Liver (tissue), 9 donors: ENCODE results near the gene SORCS2. TPM values are rescaled to one million over a fixed set of nuclear protein-coding genes. Genes with fewer than 3 reads are reported as not detected.
A peak's percentile ranks its signal among the peaks of the same experiment; 100 is the strongest.

ENCODE experiments used
- DNase-seq: peaks from one replicate; pipeline ENCODE4 v3.0.0-alpha.2; 2017; ENCODE audit warnings: low spot score
- H3K27ac ChIP-seq, 2 donors: one replicate each; pipeline ENCODE4 v1.7.0; 2013; ENCODE audit warnings: inconsistent platforms in 2 of 2, low read length in 2 of 2, control low read depth in 1 of 2, low read depth in 1 of 2, mild to moderate bottlenecking in 1 of 2
- H3K27me3 ChIP-seq, 4 donors: one replicate each; pipeline versions ENCODE4 v1.6.1 to v1.7.0; 2013; ENCODE audit warnings: low read length in 3 of 4, inconsistent platforms in 1 of 4, mild to moderate bottlenecking in 1 of 4, moderate library complexity in 1 of 4; ENCODE audit not compliant: control insufficient read depth in 4 of 4, insufficient read depth in 4 of 4
- H3K36me3 ChIP-seq, 4 donors: one replicate each; pipeline versions ENCODE4 v1.6.1 to v1.7.0; 2013; ENCODE audit warnings: low read length in 3 of 4, mild to moderate bottlenecking in 3 of 4, low read depth in 1 of 4, moderate library complexity in 1 of 4; ENCODE audit not compliant: control insufficient read depth in 4 of 4, insufficient read depth in 3 of 4
- H3K4me1 ChIP-seq, 4 donors: one replicate each; pipeline versions ENCODE4 v1.6.1 to v1.7.0; 2013; ENCODE audit warnings: low read length in 3 of 4, mild to moderate bottlenecking in 3 of 4, moderate library complexity in 1 of 4; ENCODE audit not compliant: control insufficient read depth in 4 of 4, insufficient read depth in 4 of 4
- H3K4me3 ChIP-seq, 3 donors: one replicate each; pipeline versions ENCODE4 v1.6.1 to v1.7.0; 2013; ENCODE audit warnings: low read length in 3 of 3, control low read depth in 1 of 3, low read depth in 1 of 3, mild to moderate bottlenecking in 1 of 3
- H3K9ac ChIP-seq, 2 donors: one replicate each; pipeline ENCODE4 v1.7.0; 2013; ENCODE audit warnings: low read length in 2 of 2, mild to moderate bottlenecking in 2 of 2, moderate library complexity in 2 of 2, control low read depth in 1 of 2, low read depth in 1 of 2
- H3K9me3 ChIP-seq, 4 donors: one replicate each; pipeline versions ENCODE4 v1.6.1 to v1.7.0; 2013; ENCODE audit warnings: low read length in 3 of 4; ENCODE audit not compliant: control insufficient read depth in 4 of 4
- ATF3 ChIP-seq: IDR thresholded peaks from 2 replicates; pipeline ENCODE4 v1.6.1; 2016; ENCODE audit warnings: antibody characterized with exemption
- EGR1 ChIP-seq, 2 donors: IDR thresholded peaks; 2 replicates each; pipeline ENCODE4 v1.6.1; 2016 to 2018; ENCODE audit warnings: antibody characterized with exemption in 2 of 2, low read depth in 2 of 2
- FOXA1 ChIP-seq: IDR thresholded peaks from 2 replicates; pipeline ENCODE4 v1.6.1; 2016; ENCODE audit warnings: antibody characterized with exemption
- FOXA2 ChIP-seq: IDR thresholded peaks from 2 replicates; pipeline ENCODE4 v1.6.1; 2016; ENCODE audit warnings: antibody characterized with exemption
- GABPA ChIP-seq, 2 donors: IDR thresholded peaks in 1 of 2; conservative IDR thresholded peaks in 1 of 2; 2 replicates each; pipeline ENCODE4 v1.6.1; 2016; ENCODE audit warnings: antibody characterized with exemption in 2 of 2, mild to moderate bottlenecking in 1 of 2, moderate library complexity in 1 of 2
- HNF4A ChIP-seq, 2 donors: conservative IDR thresholded peaks; 2 replicates each; pipeline ENCODE4 v1.6.1; 2016; ENCODE audit warnings: antibody characterized with exemption in 2 of 2, mild to moderate bottlenecking in 2 of 2
- HNF4G ChIP-seq: IDR thresholded peaks from 2 replicates; pipeline ENCODE4 v1.6.1; 2016; ENCODE audit warnings: antibody characterized with exemption
- JUND ChIP-seq, 2 donors: IDR thresholded peaks; 2 replicates each; pipeline ENCODE4 v1.6.1; 2016; ENCODE audit warnings: antibody characterized with exemption in 2 of 2
- NR2F2 ChIP-seq: IDR thresholded peaks from 2 replicates; pipeline ENCODE4 v1.6.1; 2016; ENCODE audit warnings: antibody characterized with exemption
- RAD21 ChIP-seq, 2 donors: IDR thresholded peaks; 2 replicates each; pipeline ENCODE4 v1.6.1; 2016; ENCODE audit warnings: antibody characterized with exemption in 2 of 2, mild to moderate bottlenecking in 2 of 2
- REST ChIP-seq: IDR thresholded peaks from 2 replicates; pipeline ENCODE4 v1.6.1; 2016; ENCODE audit warnings: antibody characterized with exemption, mild to moderate bottlenecking
- RXRA ChIP-seq, 2 donors: IDR thresholded peaks; 2 replicates each; pipeline ENCODE4 v1.6.1; 2017 to 2018; ENCODE audit warnings: antibody characterized with exemption in 2 of 2, mild to moderate bottlenecking in 1 of 2
- SP1 ChIP-seq: IDR thresholded peaks from 2 replicates; pipeline ENCODE4 v1.6.1; 2018; ENCODE audit warnings: antibody characterized with exemption, mild to moderate bottlenecking
- TAF1 ChIP-seq: conservative IDR thresholded peaks from 2 replicates; pipeline ENCODE4 v1.6.1; 2016; ENCODE audit warnings: antibody characterized with exemption, mild to moderate bottlenecking
- YY1 ChIP-seq: IDR thresholded peaks from 2 replicates; pipeline ENCODE4 v1.6.1; 2016; ENCODE audit warnings: antibody characterized with exemption, mild to moderate bottlenecking
- ZBTB33 ChIP-seq: IDR thresholded peaks from 2 replicates; pipeline ENCODE4 v1.6.1; 2016; ENCODE audit warnings: antibody characterized with exemption
- WGBS: extraction: QIAGEN DNeasy Blood & Tissue Kit; methylation state at CpG from one replicate; pipeline ENCODE4 v1.1.7; 2013; 5-methylcytosine and 5-hydroxymethylcytosine counted together
- polyA plus RNA-seq, 2 donors: library from polyadenylated mRNA; stranded (reverse) in 1 of 2; unstranded in 1 of 2; fragments of 200-250 nt in 1 of 2; fragments of >200 nt in 1 of 2; fragmentation: Nextera tagmentation in 1 of 2; extraction: Ambion mirVana in 1 of 2; gene quantifications; one replicate each; pipeline versions ENCODE4 v1.2.1 to v1.2.3, GENCODE V29; 2013 to 2015
- total RNA-seq, 2 donors: library from RNA; depleted of rRNA; stranded (reverse); fragments of >200 nt; gene quantifications; one replicate each; pipeline ENCODE4 v1.2.3, GENCODE V29; 2014
- TF ChIP-seq, protein P1 (sequence below): IDR thresholded peaks from 2 replicates; pipeline ENCODE4 v1.6.1; 2016; ENCODE audit warnings: antibody characterized with exemption
- TF ChIP-seq, protein P2 (sequence below): fragments of 150-350 bp; IDR thresholded peaks from 2 replicates; pipeline ENCODE4 v1.5.1; 2017; ENCODE audit warnings: improper control_type of control experiment, low read depth, low read length; ENCODE audit not compliant: missing input control
- donor health status: healthy.
- donor health status: healthy.
- donor health status: healthy.
- donor health status: healthy.
- donor health status: healthy.

Gene SORCS2
- total and polyA plus RNA-seq, 4 donors = 0.10 to 1.4 (median 0.92) TPM

- no peak overlapping the region for H3K9ac ChIP-seq
- 87% methylated on average over 21 of the region's 21 CpGs for WGBS
- TF ChIP-seq EGR1 (IDR thresholded peaks at IDR 0.05; ENCODE audit: low read depth in 2 of 2) (no peak), HNF4A (conservative IDR thresholded peaks at IDR 0.05) (no peak), ATF3 (no peak), ZBTB33 (no peak), TAF1 (no peak), SP1 (no peak), NR2F2 (no peak)
- TF ChIP-seq, protein P1, sequence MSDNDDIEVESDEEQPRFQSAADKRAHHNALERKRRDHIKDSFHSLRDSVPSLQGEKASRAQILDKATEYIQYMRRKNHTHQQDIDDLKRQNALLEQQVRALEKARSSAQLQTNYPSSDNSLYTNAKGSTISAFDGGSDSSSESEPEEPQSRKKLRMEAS = no peak
- H3K9me3 ChIP-seq = no peaks in the 10 kb centered on the region
- H3K27me3 ChIP-seq = no peaks in the 10 kb centered on the region
- peak overlapping the region; percentile 16 to 48 for H3K27ac ChIP-seq
- no peak for DNase-seq
- H3K4me3 ChIP-seq = no peak overlapping the region
- H3K36me3 ChIP-seq = no peaks in the 10 kb centered on the region
- peaks cover 22 to 65% (median 37%) of the 10 kb centered on the region in 4 donors for H3K4me1 ChIP-seq
Observed at GRCh38 chr4:7208509-7209451, 16.4 kb downstream of the SORCS2 start.

- no peaks in the 10 kb centered on the region for H3K27me3 ChIP-seq
- H3K9ac ChIP-seq = no peak overlapping the region
- TF ChIP-seq HNF4A (conservative IDR thresholded peaks at IDR 0.05) = peak; percentile 97 to 99
- TF ChIP-seq RXRA (IDR thresholded peaks at IDR 0.05) = peak; percentile 85 to 97
- peak; percentile 70 for TF ChIP-seq ZBTB33
- TF ChIP-seq FOXA2 = peak; percentile 16
- peak in 1 of 2 donors; percentile 44 for TF ChIP-seq GABPA (IDR thresholded peaks at IDR 0.05 in 1 of 2, conservative IDR thresholded peaks at IDR 0.05 in 1 of 2)
- TF ChIP-seq, protein P2, sequence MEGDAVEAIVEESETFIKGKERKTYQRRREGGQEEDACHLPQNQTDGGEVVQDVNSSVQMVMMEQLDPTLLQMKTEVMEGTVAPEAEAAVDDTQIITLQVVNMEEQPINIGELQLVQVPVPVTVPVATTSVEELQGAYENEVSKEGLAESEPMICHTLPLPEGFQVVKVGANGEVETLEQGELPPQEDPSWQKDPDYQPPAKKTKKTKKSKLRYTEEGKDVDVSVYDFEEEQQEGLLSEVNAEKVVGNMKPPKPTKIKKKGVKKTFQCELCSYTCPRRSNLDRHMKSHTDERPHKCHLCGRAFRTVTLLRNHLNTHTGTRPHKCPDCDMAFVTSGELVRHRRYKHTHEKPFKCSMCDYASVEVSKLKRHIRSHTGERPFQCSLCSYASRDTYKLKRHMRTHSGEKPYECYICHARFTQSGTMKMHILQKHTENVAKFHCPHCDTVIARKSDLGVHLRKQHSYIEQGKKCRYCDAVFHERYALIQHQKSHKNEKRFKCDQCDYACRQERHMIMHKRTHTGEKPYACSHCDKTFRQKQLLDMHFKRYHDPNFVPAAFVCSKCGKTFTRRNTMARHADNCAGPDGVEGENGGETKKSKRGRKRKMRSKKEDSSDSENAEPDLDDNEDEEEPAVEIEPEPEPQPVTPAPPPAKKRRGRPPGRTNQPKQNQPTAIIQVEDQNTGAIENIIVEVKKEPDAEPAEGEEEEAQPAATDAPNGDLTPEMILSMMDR = no peak
- TF ChIP-seq YY1 = peak; percentile 83
- no peak for TF ChIP-seq TAF1
- TF ChIP-seq NR2F2 = no peak
- peak in 1 of 2 donors; percentile 87 for TF ChIP-seq JUND (IDR thresholded peaks at IDR 0.05)
- TF ChIP-seq, protein P1 = peak; percentile 90
- no peak for TF ChIP-seq ATF3
- peak; percentile 78 for TF ChIP-seq SP1
- peak; percentile 57 for TF ChIP-seq REST
- peak; percentile 73 for TF ChIP-seq FOXA1
- peak in 1 of 2 donors; percentile 82 for TF ChIP-seq EGR1 (IDR thresholded peaks at IDR 0.05; ENCODE audit: low read depth in 2 of 2)
- TF ChIP-seq HNF4G = peak; percentile 92
- peak; percentile 11 to 28 for TF ChIP-seq RAD21 (IDR thresholded peaks at IDR 0.05)
- peak overlapping the region; percentile 16 to 48 for H3K27ac ChIP-seq
- peaks cover 22 to 65% (median 37%) of the 10 kb centered on the region in 4 donors for H3K4me1 ChIP-seq
- no peak overlapping the region for H3K4me3 ChIP-seq
- WGBS = 37% methylated on average over 9 of the region's 9 CpGs
- no peak for DNase-seq
- no peaks in the 10 kb centered on the region for H3K36me3 ChIP-seq
- no peaks in the 10 kb centered on the region for H3K9me3 ChIP-seq
Observed at GRCh38 chr4:7209699-7210098, 17.4 kb downstream of the SORCS2 start.
